HG02571 (cell line): ENCODE measurements around the gene RSPO4.

Experiments
- ATAC-seq: cut with Tn5 transposase; IDR thresholded peaks from one replicate; pipeline ENCODE4 v1.9.1; 2021; ENCODE audit warnings: mild to moderate bottlenecking, moderate library complexity; ENCODE audit not compliant: unreplicated experiment

Gene RSPO4

GRCh38 chr20:944774-945410 is 57.2 kb downstream of the RSPO4 start:
- no peak for ATAC-seq

GRCh38 chr20:944148-944547 is 58.0 kb downstream of the RSPO4 start:
- no peak for ATAC-seq

GRCh38 chr20:942611-943010 is 59.5 kb downstream of the RSPO4 start:
- no peak for ATAC-seq

- no peak for ATAC-seq
Measured at GRCh38 chr20:940926-941325, 61.2 kb downstream of the RSPO4 start.

- no peak for ATAC-seq
Measured at GRCh38 chr20:939606-940005, 62.5 kb downstream of the RSPO4 start.

GRCh38 chr20:934186-934840 is 67.8 kb downstream of the RSPO4 start:
- ATAC-seq = no peak

GRCh38 chr20:933029-933428 is 69.1 kb downstream of the RSPO4 start:
- ATAC-seq = no peak

GRCh38 chr20:931401-931800 is 70.7 kb downstream of the RSPO4 start:
- ATAC-seq = no peak

GRCh38 chr20:926670-927069 is 75.4 kb downstream of the RSPO4 start:
- ATAC-seq = no peak

GRCh38 chr20:925516-925915 is 76.6 kb downstream of the RSPO4 start:
- no peak for ATAC-seq

- no peak for ATAC-seq
Measured at GRCh38 chr20:924639-925038, 77.5 kb downstream of the RSPO4 start.

GRCh38 chr20:922781-923180 is 79.3 kb downstream of the RSPO4 start:
- no peak for ATAC-seq

GRCh38 chr20:921068-921467 is 81.0 kb downstream of the RSPO4 start:
- ATAC-seq = no peak

- no peak for ATAC-seq
Measured at GRCh38 chr20:920311-920710, 81.8 kb downstream of the RSPO4 start.

GRCh38 chr20:919491-919916 is 82.6 kb downstream of the RSPO4 start:
- no peak for ATAC-seq

GRCh38 chr20:917416-917815 is 84.7 kb downstream of the RSPO4 start:
- no peak for ATAC-seq

- ATAC-seq = no peak
Measured at GRCh38 chr20:916825-917224, 85.3 kb downstream of the RSPO4 start.

- no peak for ATAC-seq
Measured at GRCh38 chr20:916125-916799, 85.8 kb downstream of the RSPO4 start, which contains the start of gene ANGPT4. Gene ANGPT4 (minus strand): TSS chr20:916334. CDS start chr20:916214, 120 bp downstream.

- no peak for ATAC-seq
Measured at GRCh38 chr20:914727-915498, 87.2 kb downstream of the RSPO4 start.

GRCh38 chr20:913306-913849 is 88.7 kb downstream of the RSPO4 start:
- ATAC-seq = no peak
